HuH-7.5 (cell line): Measurements from ENCODE around the gene NPPC.

Experiments used
- DNase-seq: peaks from one replicate; pipeline ENCODE4 v3.0.0; 2011; ENCODE audit warnings: low spot score

Gene NPPC

GRCh38 chr2:231935207-231935524 lies 9.0 kb upstream of the NPPC start:
- DNase-seq = no peak

DNA sequence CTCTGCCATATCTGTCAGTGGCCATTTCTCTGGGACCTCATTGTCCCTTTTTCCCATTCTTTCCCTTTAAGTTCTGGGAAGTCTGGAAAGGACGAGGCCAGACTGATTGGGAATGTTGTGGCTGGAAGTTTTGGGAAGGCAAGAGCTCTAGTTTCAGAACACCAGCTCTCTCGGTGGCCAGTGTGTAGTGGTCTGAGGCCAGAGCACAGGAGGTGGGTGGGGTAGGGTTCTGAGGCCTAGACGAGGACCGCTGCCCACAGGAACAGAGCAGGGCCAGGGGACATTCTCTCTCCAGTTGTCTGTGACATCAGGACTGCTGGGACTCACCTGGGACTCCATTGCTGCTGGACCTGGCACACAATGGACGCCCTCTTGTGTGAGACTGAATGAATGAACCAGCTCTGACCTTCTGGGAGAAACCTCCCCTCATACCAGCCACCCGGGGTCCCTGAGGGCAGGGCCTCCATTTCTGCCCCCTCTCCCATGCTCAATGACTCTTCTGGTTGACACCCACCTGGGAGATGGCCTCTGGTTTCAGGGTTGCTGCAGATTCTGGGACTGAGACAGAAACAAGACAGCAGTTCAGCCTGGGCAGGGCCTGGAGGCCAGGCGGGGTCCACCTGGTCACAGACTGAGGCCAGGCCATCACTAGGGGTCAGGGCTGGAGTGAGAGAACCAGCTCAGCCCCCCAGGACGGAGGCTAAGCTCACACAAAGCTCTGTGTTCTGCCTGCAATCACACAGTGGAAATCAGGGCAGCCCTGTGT lies 8.4 kb upstream of the NPPC start:
- no peak for DNase-seq

DNA sequence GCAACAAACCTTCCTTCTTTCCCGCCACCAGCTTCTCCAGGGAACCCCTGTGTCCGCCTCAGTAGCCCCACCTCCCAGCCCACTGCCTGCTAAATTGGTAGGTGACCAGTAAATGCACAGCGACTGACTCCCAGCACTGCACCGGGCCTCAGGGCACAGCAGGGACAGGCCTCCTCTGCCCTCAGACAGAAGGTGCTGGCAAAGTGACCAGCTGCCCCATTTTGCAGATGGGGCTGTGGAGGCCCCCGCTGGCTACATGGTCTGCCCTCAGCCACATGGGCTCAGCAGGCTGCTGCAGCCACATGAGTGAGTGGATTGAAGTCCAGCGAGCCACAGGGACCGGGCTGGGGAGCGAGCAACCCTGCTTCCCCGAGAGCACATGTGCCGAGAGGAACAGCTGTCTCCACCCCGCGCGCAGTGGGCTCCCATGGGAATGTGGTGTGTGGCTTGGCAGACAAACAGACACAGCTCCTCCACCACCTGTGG lies 7.8 kb upstream of the NPPC start:
- DNase-seq = no peak

- DNase-seq = no peak
These were observed 7.1 kb upstream of the NPPC start for GRCh38 chr2:231932985-231933915.

DNA sequence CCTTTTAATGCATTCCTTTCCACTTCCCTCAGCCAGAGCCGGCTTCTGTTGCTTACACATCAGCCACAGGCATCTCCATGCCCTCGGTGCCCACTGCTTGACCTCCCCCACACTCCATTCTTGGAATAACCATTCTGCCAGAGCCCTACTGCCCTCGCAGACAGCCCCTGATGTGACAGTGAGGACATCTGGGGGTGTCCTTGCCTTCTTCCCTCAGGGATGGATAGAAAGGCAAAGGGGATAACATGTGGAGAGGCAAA lies 6.4 kb upstream of the NPPC start:
- DNase-seq = no peak

GRCh38 chr2:231931481-231931915 lies 5.3 kb upstream of the NPPC start:
- no peak for DNase-seq

GRCh38 chr2:231930593-231931281 lies 4.5 kb upstream of the NPPC start:
- no peak for DNase-seq

GRCh38 chr2:231929961-231930592 lies 3.9 kb upstream of the NPPC start:
- peak; percentile 75 for DNase-seq

- DNase-seq = no peak
These were observed 2.9 kb upstream of the NPPC start for GRCh38 chr2:231928901-231929725.

- DNase-seq = no peak
These were observed 2.3 kb upstream of the NPPC start for GRCh38 chr2:231928481-231928880.

GRCh38 chr2:231927566-231927890 lies 1.3 kb upstream of the NPPC start:
- DNase-seq = no peak

- peak; percentile 10 for DNase-seq
These were observed 767 bp upstream of the NPPC start for GRCh38 chr2:231926761-231927565.

- peak; percentile 89 for DNase-seq
These were observed 655 bp downstream of the NPPC start for GRCh38 chr2:231925303-231926179.

- no peak for DNase-seq
These were observed 1.3 kb downstream of the NPPC start for GRCh38 chr2:231924889-231925275.

DNA sequence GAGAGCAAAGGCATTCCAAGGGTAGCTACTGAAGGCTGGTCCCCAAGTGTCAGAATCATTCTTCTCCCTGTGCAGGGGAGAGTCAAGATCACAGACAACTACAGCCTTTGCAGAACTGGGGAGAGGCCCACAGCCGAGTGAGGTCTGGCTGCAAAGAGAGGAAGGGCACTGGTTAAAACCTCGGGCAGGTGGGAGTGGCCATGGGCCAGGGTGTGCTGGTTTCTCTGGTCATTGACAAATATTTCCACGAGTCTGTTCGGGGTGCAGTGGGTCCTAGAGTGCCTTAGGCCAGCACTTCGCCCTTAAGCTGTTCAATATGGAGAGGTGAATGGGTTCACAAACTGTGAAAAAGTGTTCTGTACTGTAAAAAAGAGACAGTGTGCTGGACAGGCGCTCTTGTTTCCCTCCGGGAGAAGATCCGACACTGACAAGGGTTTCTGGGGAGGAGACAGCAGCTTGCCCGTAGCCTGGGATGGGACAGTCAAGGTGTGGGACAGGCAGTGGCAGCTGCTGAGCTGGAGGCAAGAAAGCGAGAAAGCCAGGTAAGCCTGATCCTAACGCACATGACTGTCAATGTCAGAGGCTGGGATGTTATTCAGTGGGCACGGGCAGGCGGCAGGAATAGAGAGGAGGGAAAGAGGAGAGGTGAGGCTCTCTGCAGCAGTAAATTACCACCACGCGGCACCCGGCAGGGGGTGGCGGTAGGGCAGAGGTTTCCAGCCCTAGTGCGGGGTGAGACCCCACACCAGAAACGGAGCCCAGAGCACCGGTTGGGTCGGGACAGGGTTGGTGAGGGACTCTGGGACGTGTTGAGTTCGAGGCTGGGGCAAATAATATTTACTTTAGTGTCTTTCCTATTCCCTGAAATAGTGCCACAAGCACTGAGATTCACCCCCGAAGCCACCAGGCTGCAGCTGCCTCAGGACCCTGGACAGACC lies 2.0 kb downstream of the NPPC start:
- DNase-seq = no peak

- DNase-seq = no peak
These were observed 3.2 kb downstream of the NPPC start for GRCh38 chr2:231923010-231923344.

GRCh38 chr2:231922311-231923009 lies 3.7 kb downstream of the NPPC start:
- no peak for DNase-seq

DNA sequence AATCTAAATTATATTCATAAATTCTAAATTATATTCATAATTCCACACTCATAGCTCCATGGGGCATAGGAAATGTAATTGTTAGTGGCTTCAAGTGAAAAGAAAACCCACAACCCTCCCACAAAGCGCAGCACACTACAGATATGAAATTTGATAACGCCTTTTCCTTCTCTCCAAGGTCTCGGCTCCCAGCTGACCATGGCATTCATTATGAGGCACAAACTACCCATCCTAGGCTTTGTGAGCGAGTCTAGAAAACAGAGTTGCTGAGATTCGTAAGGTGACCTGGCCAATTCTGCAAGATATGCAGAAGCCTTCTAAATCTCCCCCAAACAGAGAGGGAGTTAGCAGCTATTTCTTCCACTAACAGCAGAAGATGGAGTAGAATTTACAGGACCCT lies 5.4 kb downstream of the NPPC start:
- DNase-seq = no peak
